ENCODE measurements around the gene FNIP1. TPM values are rescaled to one million over a fixed set of nuclear protein-coding genes. Genes with fewer than 3 reads are reported as not detected.
"Not testable (repeated sequence)": the region's sequence is repeated elsewhere in the genome, so short reads cannot be mapped to it uniquely, and the experiment has no call there.

FNIP1 gene
- total RNA-seq, 2 donors from 2014 or later, result 19.9 to 25.6 TPM

DNA sequence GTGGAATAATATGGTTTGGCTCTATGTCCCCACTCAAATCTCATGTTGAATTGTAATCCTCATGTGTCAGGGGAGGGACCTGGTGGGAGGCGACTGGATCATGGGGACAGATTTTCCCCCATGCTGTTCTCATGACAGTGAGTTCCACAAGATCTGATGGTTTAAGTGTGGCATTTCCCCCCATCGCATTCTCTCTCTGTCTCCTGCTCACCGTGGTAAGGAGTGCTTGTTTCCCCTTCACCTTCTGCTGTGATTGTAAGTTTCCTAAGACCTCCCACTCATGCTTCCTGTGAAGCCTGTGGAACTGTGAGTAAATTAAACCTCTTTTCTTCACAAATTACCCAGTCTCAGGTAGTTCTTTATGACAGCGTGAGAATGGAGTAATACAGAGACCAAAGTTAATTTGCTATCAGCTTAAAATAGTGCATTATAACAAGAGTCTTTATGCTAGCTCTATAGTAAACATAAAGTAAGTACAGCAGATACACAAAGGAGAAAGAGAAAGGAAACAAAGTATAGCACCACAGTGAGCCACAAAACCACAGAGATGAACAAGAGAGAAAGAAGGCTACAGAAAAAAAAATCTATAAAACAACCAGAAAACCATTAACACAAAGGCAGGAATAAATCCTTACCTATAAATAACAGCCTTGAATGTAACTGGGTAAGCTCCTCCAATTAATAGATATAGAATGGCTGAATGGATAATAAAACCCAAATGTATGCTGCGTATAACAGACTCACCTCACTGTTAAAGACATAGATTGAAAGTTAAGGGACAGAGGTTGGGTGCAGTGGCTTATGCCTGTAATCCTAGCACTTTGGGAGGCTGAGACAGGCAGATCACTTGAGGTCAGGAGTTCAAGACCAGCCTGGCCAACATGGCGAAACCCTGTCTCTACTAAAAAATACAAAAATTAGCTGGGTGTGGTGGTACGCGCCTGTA is 201.5 kb downstream of the FNIP1 start:
- 98 to 100% methylated on average over 4 to 8 of the region's 8 CpGs for WGBS, 2 experiments (ENCODE audit: insufficient coverage in 1 of 2, insufficient read length in 1 of 2)
- H3K9ac ChIP-seq (ENCODE audit: extremely low read depth, low read length, poor library complexity, severe bottlenecking), result no peak overlapping the region
- DNase-seq, result no peak
- no peaks in the 10 kb centered on the region for H3K27me3 ChIP-seq (ENCODE audit: control insufficient read depth, insufficient read depth, low read length, poor library complexity, severe bottlenecking)
- H3K27ac Mint-ChIP-seq, result no peak overlapping the region
- no peak overlapping the region for H3K27ac ChIP-seq (ENCODE audit: low read depth, low read length)
- TF ChIP-seq, protein P1, sequence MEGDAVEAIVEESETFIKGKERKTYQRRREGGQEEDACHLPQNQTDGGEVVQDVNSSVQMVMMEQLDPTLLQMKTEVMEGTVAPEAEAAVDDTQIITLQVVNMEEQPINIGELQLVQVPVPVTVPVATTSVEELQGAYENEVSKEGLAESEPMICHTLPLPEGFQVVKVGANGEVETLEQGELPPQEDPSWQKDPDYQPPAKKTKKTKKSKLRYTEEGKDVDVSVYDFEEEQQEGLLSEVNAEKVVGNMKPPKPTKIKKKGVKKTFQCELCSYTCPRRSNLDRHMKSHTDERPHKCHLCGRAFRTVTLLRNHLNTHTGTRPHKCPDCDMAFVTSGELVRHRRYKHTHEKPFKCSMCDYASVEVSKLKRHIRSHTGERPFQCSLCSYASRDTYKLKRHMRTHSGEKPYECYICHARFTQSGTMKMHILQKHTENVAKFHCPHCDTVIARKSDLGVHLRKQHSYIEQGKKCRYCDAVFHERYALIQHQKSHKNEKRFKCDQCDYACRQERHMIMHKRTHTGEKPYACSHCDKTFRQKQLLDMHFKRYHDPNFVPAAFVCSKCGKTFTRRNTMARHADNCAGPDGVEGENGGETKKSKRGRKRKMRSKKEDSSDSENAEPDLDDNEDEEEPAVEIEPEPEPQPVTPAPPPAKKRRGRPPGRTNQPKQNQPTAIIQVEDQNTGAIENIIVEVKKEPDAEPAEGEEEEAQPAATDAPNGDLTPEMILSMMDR (conservative IDR thresholded peaks at IDR 0.05), result no peak
- peaks cover 14% of the 10 kb centered on the region for H3K9me3 Mint-ChIP-seq
- H3K36me3 ChIP-seq (ENCODE audit: control insufficient read depth, insufficient read depth, low read length), result peaks cover 10% of the 10 kb centered on the region
- no peak overlapping the region for H3K4me3 ChIP-seq (ENCODE audit: low read length)
- H3K36me3 Mint-ChIP-seq (ENCODE audit: low read depth), result peaks cover 33% of the 10 kb centered on the region
- no peaks in the 10 kb centered on the region for H3K27me3 Mint-ChIP-seq (ENCODE audit: insufficient read depth)
- no peaks in the 10 kb centered on the region for H3K4me1 ChIP-seq (ENCODE audit: control insufficient read depth, insufficient read depth, low read length)
- H3K4me3 Mint-ChIP-seq, result no peak overlapping the region
- no peaks in the 10 kb centered on the region for H3K4me1 Mint-ChIP-seq
- H3K9me3 ChIP-seq (ENCODE audit: control insufficient read depth, low read length), result peaks cover 10% of the 10 kb centered on the region

DNA sequence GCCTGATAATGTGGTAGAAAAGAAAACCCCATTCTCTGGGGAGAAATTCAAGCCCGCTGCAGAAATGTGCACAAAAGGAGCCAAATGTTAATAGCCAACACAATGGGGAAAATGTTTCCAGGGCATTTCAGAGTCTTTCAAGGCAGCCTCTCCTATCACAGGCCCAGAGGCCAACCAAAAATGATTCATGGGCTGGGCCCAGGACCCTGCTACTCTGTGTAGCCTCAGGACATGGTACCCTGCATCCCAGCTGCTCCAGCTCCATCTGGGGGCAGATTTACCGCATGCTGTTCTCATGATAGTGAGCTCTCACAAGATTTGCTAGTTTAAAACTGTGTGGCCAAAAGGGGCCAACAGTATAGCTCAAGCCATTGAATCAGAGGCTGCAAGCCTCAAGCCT is 202.9 kb downstream of the FNIP1 start:
- TF ChIP-seq, protein P1 (conservative IDR thresholded peaks at IDR 0.05), result no peak
- Histone ChIP-seq H3K27me3 (ENCODE audit: control insufficient read depth, insufficient read depth, low read length, poor library complexity, severe bottlenecking) (no peaks in the 10 kb centered on the region), H3K36me3 (ENCODE audit: control insufficient read depth, insufficient read depth, low read length) (peaks cover 10% of the 10 kb centered on the region), H3K4me1 (ENCODE audit: control insufficient read depth, insufficient read depth, low read length) (no peaks in the 10 kb centered on the region), H3K4me3 (ENCODE audit: low read length) (no peak overlapping the region), H3K27ac (ENCODE audit: low read depth, low read length) (no peak overlapping the region), H3K9me3 (ENCODE audit: control insufficient read depth, low read length) (peaks cover 10% of the 10 kb centered on the region), H3K9ac (ENCODE audit: extremely low read depth, low read length, poor library complexity, severe bottlenecking) (no peak overlapping the region)
- Mint-ChIP-seq H3K36me3 (ENCODE audit: low read depth) (peaks cover 31% of the 10 kb centered on the region), H3K4me1 (no peaks in the 10 kb centered on the region), H3K27ac (no peak overlapping the region), H3K4me3 (no peak overlapping the region), H3K9me3 (peaks cover 14% of the 10 kb centered on the region), H3K27me3 (ENCODE audit: insufficient read depth) (no peaks in the 10 kb centered on the region)
- no peak for DNase-seq
- WGBS, 2 experiments (ENCODE audit: insufficient coverage in 1 of 2, insufficient read length in 1 of 2), result 92 to 96% methylated on average over 2 of the region's 2 CpGs

DNA sequence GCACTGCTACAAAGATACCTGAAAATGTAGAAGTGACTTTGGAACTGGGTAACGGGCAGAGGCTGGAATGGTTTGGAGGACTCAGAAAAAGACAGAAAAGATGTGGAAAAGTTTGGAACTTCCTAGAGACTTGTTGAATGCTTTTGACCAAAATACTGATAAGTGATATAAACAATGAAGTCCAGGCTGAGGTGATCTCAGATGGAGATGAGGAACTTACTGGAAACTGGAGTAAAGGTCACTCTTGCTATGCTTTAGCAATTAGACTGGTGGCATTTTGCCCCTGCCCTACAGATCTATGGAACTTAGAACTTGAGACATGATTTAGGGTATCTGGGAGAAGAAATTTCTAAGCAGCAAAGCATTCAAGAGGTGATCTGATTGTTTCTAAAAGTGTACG is 203.4 kb downstream of the FNIP1 start:
- H3K36me3 ChIP-seq (ENCODE audit: control insufficient read depth, insufficient read depth, low read length), result peaks cover 10% of the 10 kb centered on the region
- 91 to 95% methylated on average over 2 of the region's 2 CpGs for WGBS, 2 experiments (ENCODE audit: insufficient coverage in 1 of 2, insufficient read length in 1 of 2)
- not testable (repeated sequence) for H3K9ac ChIP-seq (ENCODE audit: extremely low read depth, low read length, poor library complexity, severe bottlenecking); H3K9me3 ChIP-seq (ENCODE audit: control insufficient read depth, low read length); DNase-seq; H3K4me3 Mint-ChIP-seq; H3K27me3 Mint-ChIP-seq (ENCODE audit: insufficient read depth); H3K27ac ChIP-seq (ENCODE audit: low read depth, low read length); H3K4me3 ChIP-seq (ENCODE audit: low read length); H3K4me1 Mint-ChIP-seq; H3K4me1 ChIP-seq (ENCODE audit: control insufficient read depth, insufficient read depth, low read length); H3K27me3 ChIP-seq (ENCODE audit: control insufficient read depth, insufficient read depth, low read length, poor library complexity, severe bottlenecking); H3K27ac Mint-ChIP-seq
- Mint-ChIP-seq H3K36me3 (ENCODE audit: low read depth) (peaks cover 31% of the 10 kb centered on the region), H3K9me3 (peaks cover 14% of the 10 kb centered on the region)

Other genes with a start within 250 kb of the FNIP1 start
- gene RAPGEF6, start 161.8 kb downstream of the FNIP1 start, total RNA-seq, result 10 to 100 TPM; 19.2 to 24.0 TPM
- gene MEIKIN, start 148.6 kb upstream of the FNIP1 start, total RNA-seq, result not detected
- gene ACSL6, start 214.6 kb upstream of the FNIP1 start, total RNA-seq, result under 1 TPM; 0.04 to 0.73 TPM